K562 (cell line): ENCODE results near the gene PREX1.

Experiments
- MEF2D ChIP-seq: conservative IDR thresholded peaks from 2 replicates; pipeline ENCODE4 v1.6.1; 2016; ENCODE audit warnings: low read depth, missing genetic modification characterization, missing compliant biosample characterization
- RNF219 ChIP-seq: fragments of 250-450 bp; sonication (Bioruptor Pico); IDR thresholded peaks from 2 replicates; pipeline ENCODE4 v1.5.0; 2022; ENCODE audit warnings: mild to moderate bottlenecking
- TF ChIP-seq, protein P1 (sequence below): sonication (generic); formaldehyde crosslinking; IDR thresholded peaks from 2 replicates; pipeline ENCODE4 v1.9.0; 2022; ENCODE audit warnings: mild to moderate bottlenecking, missing genetic modification reagents

- peak; percentile 11; the same call in 1 of the 2 replicates for TF ChIP-seq RNF219
- TF ChIP-seq, protein P1, sequence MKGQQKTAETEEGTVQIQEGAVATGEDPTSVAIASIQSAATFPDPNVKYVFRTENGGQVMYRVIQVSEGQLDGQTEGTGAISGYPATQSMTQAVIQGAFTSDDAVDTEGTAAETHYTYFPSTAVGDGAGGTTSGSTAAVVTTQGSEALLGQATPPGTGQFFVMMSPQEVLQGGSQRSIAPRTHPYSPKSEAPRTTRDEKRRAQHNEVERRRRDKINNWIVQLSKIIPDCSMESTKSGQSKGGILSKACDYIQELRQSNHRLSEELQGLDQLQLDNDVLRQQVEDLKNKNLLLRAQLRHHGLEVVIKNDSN (CRISPR knock-in tag) = no peak
- TF ChIP-seq MEF2D = 0 out of 2 replicates have a peak, but pooled peaks have one; percentile 57
Measured at GRCh38 chr20:48705240-48706115, 122.3 kb downstream of the PREX1 start.
